NT2/D1 (cell line): ENCODE data around the gene MORN1.

Experiments
- YY1 ChIP-seq: IDR thresholded peaks from 2 replicates; pipeline ENCODE4 v1.6.1; 2011; ENCODE audit not compliant: insufficient read length, insufficient read depth
- ZNF274 ChIP-seq: IDR thresholded peaks from 2 replicates; pipeline ENCODE4 v1.6.1; 2011; ENCODE audit warnings: mild to moderate bottlenecking, low read depth, low read length

- TF ChIP-seq ZNF274 (no peak), YY1 (no peak)
These were observed 43.5 kb downstream of the MORN1 start for GRCh38 chr1:2347896-2348295.
